WTC11 (cell line): Measurements from ENCODE around the gene HEBP1. TPM values are rescaled to one million over a fixed set of nuclear protein-coding genes. Genes with fewer than 3 reads are reported as not detected.

Experiments used
- ATAC-seq: fragments of 200-7000 bp; cut with Tn5 transposase; 2 replicates; pipeline ENCODE4 v1.10.0; 2021; ENCODE audit warnings: mild to moderate bottlenecking, moderate library complexity
- CTCF ChIA-PET: fragments of 300-600 bp; sonication (Branson Sonifier 250); formaldehyde crosslinking; loops from one replicate; lab custom pipeline; 2021; ENCODE audit warnings: antibody characterized with exemption; lab: Charles Lee
- POLR2A ChIA-PET: fragments of 350-600 bp; sonication (Branson Sonifier 250); formaldehyde crosslinking; loops from one replicate; lab custom pipeline; 2021; ENCODE audit warnings: antibody characterized with exemption; lab: Charles Lee
- DNase-seq: peaks from one replicate; pipeline ENCODE4 v3.0.0; 2021; ENCODE audit warnings: low spot score
- H3K27ac Mint-ChIP-seq: 2 replicates; pipeline ENCODE4 v1.8.0; 2021; ENCODE audit warnings: mixed read lengths
- H3K27me3 Mint-ChIP-seq: 2 replicates; pipeline ENCODE4 v1.8.0; 2021; ENCODE audit warnings: low read depth, mild to moderate bottlenecking, moderate library complexity, mixed read lengths
- H3K36me3 Mint-ChIP-seq: 2 replicates; pipeline ENCODE4 v1.8.0; 2021; ENCODE audit warnings: mixed read lengths
- H3K4me1 Mint-ChIP-seq: 2 replicates; pipeline ENCODE4 v1.8.0; 2022; ENCODE audit warnings: mixed read lengths
- H3K4me3 Mint-ChIP-seq: 2 replicates; pipeline ENCODE4 v1.8.0; 2021; ENCODE audit warnings: mild to moderate bottlenecking, moderate library complexity, mixed read lengths
- H3K9me3 Mint-ChIP-seq: 2 replicates; pipeline ENCODE4 v1.8.0; 2021; ENCODE audit warnings: mixed read lengths
- ATF1 ChIP-seq: sonication (generic); formaldehyde crosslinking; IDR thresholded peaks from 2 replicates; pipeline ENCODE4 v1.8.1; 2023; ENCODE audit warnings: mild to moderate bottlenecking, moderate library complexity, missing genetic modification reagents
- GTF2I ChIP-seq: fragments of 250-450 bp; sonication (Bioruptor Pico); conservative IDR thresholded peaks from 2 replicates; pipeline ENCODE4 v1.4.0; 2021; ENCODE audit warnings: mild to moderate bottlenecking
- MYBL2 ChIP-seq: sonication (generic); formaldehyde crosslinking; IDR thresholded peaks from 2 replicates; pipeline ENCODE4 v1.8.1; 2023; ENCODE audit warnings: mild to moderate bottlenecking, moderate library complexity, missing genetic modification reagents
- NFYB ChIP-seq: sonication (generic); formaldehyde crosslinking; conservative IDR thresholded peaks from 2 replicates; pipeline ENCODE4 v1.8.0; 2022; ENCODE audit warnings: low read depth, missing genetic modification reagents
- NR1H2 ChIP-seq: sonication (generic); formaldehyde crosslinking; IDR thresholded peaks from 2 replicates; pipeline ENCODE4 v1.9.0; 2021; ENCODE audit warnings: mild to moderate bottlenecking, moderate library complexity, missing genetic modification reagents
- NR2C2 ChIP-seq: sonication (generic); formaldehyde crosslinking; IDR thresholded peaks from 2 replicates; pipeline ENCODE4 v1.8.0; 2022; ENCODE audit warnings: mild to moderate bottlenecking, missing genetic modification reagents
- OVOL2 ChIP-seq: fragments of 250-450 bp; sonication (Bioruptor Pico); IDR thresholded peaks from 2 replicates; pipeline ENCODE4 v1.9.0; 2021; ENCODE audit warnings: mild to moderate bottlenecking, borderline replicate concordance
- TCF7 ChIP-seq: sonication (generic); formaldehyde crosslinking; IDR thresholded peaks from 2 replicates; pipeline ENCODE4 v1.8.0; 2022; ENCODE audit warnings: mild to moderate bottlenecking, low read depth, missing genetic modification reagents, moderate library complexity
- ZBTB43 ChIP-seq: sonication (generic); formaldehyde crosslinking; IDR thresholded peaks from 2 replicates; pipeline ENCODE4 v1.8.1; 2023; ENCODE audit warnings: mild to moderate bottlenecking, missing genetic modification reagents
- ZNF219 ChIP-seq: sonication (generic); formaldehyde crosslinking; IDR thresholded peaks from 2 replicates; pipeline ENCODE4 v1.8.0; 2023; ENCODE audit warnings: missing genetic modification reagents, mild to moderate bottlenecking, borderline replicate concordance
- ZNF423 ChIP-seq: fragments of 250-450 bp; sonication (Bioruptor Pico); IDR thresholded peaks from 2 replicates; pipeline ENCODE4 v2.1.2; 2022; ENCODE audit warnings: mild to moderate bottlenecking, moderate library complexity
- total RNA-seq: library from RNA; stranded (reverse); gene quantifications from 3 replicates; pipeline ENCODE4 v1.2.3, GENCODE V29; 2021
- TF ChIP-seq, protein P1 (sequence below): fragments of 250-450 bp; sonication (Bioruptor Pico); IDR thresholded peaks from 2 replicates; pipeline ENCODE4 v1.9.0; 2021; ENCODE audit warnings: mild to moderate bottlenecking, borderline replicate concordance
- TF ChIP-seq, protein P2 (sequence below): sonication (generic); formaldehyde crosslinking; conservative IDR thresholded peaks from 2 replicates; pipeline ENCODE4 v1.8.1; 2023; ENCODE audit warnings: mild to moderate bottlenecking, low read depth, missing genetic modification reagents, moderate library complexity
- TF ChIP-seq, protein P3 (sequence below): sonication (generic); formaldehyde crosslinking; IDR thresholded peaks from 2 replicates; pipeline ENCODE4 v1.8.1; 2022; ENCODE audit warnings: missing genetic modification reagents, borderline replicate concordance
- TF ChIP-seq, protein P4 (sequence below): fragments of 250-450 bp; sonication (Bioruptor Pico); conservative IDR thresholded peaks from 2 replicates; pipeline ENCODE4 v1.9.0; 2021; ENCODE audit warnings: mild to moderate bottlenecking
- TF ChIP-seq, protein P5 (sequence below): sonication (generic); formaldehyde crosslinking; IDR thresholded peaks from 2 replicates; pipeline ENCODE4 v1.8.1; 2023; ENCODE audit warnings: mild to moderate bottlenecking, missing genetic modification reagents, borderline replicate concordance

Gene HEBP1
- total RNA-seq, 1 experiment from 2014 or later: 61.8 TPM

DNA sequence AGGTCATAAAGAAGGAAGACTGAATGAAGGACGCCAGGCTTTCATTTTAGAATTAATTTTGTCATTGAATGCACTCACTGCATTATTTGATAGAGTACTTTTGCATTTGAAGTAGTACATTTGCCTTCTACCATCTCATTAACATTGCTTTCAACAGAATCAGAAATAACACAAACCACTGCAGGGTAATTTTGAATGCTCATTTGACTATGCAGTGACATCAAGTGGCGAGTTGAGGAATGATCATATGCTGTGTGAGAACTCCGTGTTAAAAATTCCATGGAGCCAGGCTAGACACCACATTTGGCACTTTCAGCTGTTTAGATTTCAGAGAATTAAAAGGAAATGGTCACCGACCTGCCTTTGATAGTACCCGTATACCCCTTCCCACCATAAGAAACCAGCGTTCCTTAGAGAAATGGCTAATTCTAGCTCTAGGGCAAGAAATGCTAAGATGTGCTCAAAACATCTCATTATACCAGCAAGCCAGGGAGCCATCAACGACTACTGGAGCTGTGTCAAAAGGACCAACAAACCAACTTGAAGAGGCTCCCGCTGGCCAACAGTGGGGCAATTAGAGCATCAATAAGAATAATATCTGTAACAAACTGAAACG lies 16.5 kb downstream of the HEBP1 start:
- DNase-seq (no peak), ATAC-seq (no peak)
- Mint-ChIP-seq H3K27ac (0 out of 2 replicates have a peak overlapping the region, but pooled peaks have one; percentile 19), H3K36me3 (peaks cover 35% of the 10 kb centered on the region), H3K9me3 (no peaks in the 10 kb centered on the region), H3K27me3 (no peaks in the 10 kb centered on the region), H3K4me1 (peaks cover 18% of the 10 kb centered on the region), H3K4me3 (no peak overlapping the region)
- POLR2A ChIA-PET: no interaction called here
- CTCF ChIA-PET: interaction anchor here (0.6 to 4.2 kb wide), 7 partner anchors 8 to 228 kb away, joined by 3 to 17 read pairs (median 5); no protein-coding TSS in a partner anchor
- TF ChIP-seq, protein P1, sequence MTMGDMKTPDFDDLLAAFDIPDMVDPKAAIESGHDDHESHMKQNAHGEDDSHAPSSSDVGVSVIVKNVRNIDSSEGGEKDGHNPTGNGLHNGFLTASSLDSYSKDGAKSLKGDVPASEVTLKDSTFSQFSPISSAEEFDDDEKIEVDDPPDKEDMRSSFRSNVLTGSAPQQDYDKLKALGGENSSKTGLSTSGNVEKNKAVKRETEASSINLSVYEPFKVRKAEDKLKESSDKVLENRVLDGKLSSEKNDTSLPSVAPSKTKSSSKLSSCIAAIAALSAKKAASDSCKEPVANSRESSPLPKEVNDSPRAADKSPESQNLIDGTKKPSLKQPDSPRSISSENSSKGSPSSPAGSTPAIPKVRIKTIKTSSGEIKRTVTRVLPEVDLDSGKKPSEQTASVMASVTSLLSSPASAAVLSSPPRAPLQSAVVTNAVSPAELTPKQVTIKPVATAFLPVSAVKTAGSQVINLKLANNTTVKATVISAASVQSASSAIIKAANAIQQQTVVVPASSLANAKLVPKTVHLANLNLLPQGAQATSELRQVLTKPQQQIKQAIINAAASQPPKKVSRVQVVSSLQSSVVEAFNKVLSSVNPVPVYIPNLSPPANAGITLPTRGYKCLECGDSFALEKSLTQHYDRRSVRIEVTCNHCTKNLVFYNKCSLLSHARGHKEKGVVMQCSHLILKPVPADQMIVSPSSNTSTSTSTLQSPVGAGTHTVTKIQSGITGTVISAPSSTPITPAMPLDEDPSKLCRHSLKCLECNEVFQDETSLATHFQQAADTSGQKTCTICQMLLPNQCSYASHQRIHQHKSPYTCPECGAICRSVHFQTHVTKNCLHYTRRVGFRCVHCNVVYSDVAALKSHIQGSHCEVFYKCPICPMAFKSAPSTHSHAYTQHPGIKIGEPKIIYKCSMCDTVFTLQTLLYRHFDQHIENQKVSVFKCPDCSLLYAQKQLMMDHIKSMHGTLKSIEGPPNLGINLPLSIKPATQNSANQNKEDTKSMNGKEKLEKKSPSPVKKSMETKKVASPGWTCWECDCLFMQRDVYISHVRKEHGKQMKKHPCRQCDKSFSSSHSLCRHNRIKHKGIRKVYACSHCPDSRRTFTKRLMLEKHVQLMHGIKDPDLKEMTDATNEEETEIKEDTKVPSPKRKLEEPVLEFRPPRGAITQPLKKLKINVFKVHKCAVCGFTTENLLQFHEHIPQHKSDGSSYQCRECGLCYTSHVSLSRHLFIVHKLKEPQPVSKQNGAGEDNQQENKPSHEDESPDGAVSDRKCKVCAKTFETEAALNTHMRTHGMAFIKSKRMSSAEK (CRISPR knock-in tag): no peak
- TF ChIP-seq MYBL2 (CRISPR knock-in tag) (no peak), ATF1 (CRISPR knock-in tag) (no peak), ZBTB43 (CRISPR knock-in tag) (no peak), ZNF423 (CRISPR knock-in tag) (no peak), TCF7 (no peak), OVOL2 (CRISPR knock-in tag) (no peak), NR2C2 (CRISPR knock-in tag) (no peak)
- TF ChIP-seq, protein P2, sequence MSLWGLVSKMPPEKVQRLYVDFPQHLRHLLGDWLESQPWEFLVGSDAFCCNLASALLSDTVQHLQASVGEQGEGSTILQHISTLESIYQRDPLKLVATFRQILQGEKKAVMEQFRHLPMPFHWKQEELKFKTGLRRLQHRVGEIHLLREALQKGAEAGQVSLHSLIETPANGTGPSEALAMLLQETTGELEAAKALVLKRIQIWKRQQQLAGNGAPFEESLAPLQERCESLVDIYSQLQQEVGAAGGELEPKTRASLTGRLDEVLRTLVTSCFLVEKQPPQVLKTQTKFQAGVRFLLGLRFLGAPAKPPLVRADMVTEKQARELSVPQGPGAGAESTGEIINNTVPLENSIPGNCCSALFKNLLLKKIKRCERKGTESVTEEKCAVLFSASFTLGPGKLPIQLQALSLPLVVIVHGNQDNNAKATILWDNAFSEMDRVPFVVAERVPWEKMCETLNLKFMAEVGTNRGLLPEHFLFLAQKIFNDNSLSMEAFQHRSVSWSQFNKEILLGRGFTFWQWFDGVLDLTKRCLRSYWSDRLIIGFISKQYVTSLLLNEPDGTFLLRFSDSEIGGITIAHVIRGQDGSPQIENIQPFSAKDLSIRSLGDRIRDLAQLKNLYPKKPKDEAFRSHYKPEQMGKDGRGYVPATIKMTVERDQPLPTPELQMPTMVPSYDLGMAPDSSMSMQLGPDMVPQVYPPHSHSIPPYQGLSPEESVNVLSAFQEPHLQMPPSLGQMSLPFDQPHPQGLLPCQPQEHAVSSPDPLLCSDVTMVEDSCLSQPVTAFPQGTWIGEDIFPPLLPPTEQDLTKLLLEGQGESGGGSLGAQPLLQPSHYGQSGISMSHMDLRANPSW (CRISPR knock-in tag): no peak
- TF ChIP-seq, protein P3, sequence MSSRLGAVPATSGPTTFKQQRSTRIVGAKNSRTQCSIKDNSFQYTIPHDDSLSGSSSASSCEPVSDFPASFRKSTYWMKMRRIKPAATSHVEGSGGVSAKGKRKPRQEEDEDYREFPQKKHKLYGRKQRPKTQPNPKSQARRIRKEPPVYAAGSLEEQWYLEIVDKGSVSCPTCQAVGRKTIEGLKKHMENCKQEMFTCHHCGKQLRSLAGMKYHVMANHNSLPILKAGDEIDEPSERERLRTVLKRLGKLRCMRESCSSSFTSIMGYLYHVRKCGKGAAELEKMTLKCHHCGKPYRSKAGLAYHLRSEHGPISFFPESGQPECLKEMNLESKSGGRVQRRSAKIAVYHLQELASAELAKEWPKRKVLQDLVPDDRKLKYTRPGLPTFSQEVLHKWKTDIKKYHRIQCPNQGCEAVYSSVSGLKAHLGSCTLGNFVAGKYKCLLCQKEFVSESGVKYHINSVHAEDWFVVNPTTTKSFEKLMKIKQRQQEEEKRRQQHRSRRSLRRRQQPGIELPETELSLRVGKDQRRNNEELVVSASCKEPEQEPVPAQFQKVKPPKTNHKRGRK (CRISPR knock-in tag): no peak
- TF ChIP-seq, all 79 proteins: peak for 0

DNA sequence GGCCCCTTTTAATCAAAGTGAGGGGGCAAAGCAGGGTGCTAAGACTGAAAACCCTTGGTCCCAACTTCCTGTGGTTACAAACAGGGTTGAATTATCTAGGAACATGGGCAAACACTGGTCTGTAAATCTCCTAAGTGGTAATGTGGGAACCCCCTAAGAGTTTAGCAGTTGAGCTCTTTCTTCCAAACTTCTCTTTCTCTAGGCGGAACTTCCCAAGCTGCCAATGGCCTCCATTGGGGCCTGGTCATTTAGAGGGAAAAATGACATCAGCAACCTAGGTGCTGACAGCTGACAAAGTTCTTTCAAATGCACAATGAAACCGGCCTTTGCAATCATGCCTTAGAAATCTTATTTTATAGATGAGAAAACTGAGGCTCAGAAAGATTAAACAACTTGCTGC lies 17.7 kb downstream of the HEBP1 start:
- Mint-ChIP-seq H3K4me3 (no peak overlapping the region), H3K27ac (no peak overlapping the region), H3K36me3 (peaks cover 30% of the 10 kb centered on the region), H3K27me3 (no peaks in the 10 kb centered on the region), H3K9me3 (no peaks in the 10 kb centered on the region), H3K4me1 (peaks cover 18% of the 10 kb centered on the region)
- ChIA-PET POLR2A (interaction anchor here (0.6 kb wide), 1 partner anchor 120 kb away, joined by 3 read pairs; no protein-coding TSS in a partner anchor), CTCF (interaction anchor here (0.6 to 4.2 kb wide), 6 partner anchors 12 to 230 kb away, joined by 3 to 17 read pairs (median 4); no protein-coding TSS in a partner anchor)
- ATAC-seq (no peak), DNase-seq (no peak)
- no peak for TF ChIP-seq MYBL2 (CRISPR knock-in tag)
- TF ChIP-seq, protein P4, sequence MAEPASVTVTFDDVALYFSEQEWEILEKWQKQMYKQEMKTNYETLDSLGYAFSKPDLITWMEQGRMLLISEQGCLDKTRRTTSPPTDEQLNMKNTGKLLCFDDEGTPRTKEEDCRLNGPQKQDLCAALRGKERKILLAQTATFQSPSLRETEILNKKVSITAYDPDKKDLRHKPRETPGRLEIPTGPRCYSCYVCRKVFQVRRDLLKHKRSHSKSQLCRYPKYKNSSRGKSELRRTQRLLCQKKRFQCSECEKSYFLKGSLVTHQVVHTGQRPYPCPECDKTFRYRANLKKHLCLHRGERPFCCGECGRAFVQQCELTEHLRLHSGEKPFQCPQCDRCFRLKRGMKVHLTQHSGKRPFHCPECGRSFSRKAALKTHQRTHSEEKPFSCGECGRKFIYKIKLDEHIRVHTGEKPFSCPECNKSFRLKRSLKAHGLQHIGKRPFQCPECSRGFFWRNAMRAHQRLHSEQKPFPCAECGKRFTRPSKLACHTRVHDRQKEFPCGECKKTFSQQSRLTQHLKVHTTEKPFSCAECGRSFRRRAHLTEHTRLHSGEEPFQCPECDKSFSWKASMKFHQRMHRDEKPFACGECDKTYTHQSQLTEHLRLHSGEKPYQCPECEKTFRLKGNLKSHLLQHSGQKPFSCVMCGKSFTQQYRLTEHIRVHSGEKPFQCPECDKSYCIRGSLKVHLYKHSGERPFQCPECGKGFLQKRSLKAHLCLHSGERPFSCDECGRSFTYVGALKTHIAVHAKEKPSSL: no peak
- no peak for TF ChIP-seq NFYB (CRISPR knock-in tag)
- TF ChIP-seq, protein P5, sequence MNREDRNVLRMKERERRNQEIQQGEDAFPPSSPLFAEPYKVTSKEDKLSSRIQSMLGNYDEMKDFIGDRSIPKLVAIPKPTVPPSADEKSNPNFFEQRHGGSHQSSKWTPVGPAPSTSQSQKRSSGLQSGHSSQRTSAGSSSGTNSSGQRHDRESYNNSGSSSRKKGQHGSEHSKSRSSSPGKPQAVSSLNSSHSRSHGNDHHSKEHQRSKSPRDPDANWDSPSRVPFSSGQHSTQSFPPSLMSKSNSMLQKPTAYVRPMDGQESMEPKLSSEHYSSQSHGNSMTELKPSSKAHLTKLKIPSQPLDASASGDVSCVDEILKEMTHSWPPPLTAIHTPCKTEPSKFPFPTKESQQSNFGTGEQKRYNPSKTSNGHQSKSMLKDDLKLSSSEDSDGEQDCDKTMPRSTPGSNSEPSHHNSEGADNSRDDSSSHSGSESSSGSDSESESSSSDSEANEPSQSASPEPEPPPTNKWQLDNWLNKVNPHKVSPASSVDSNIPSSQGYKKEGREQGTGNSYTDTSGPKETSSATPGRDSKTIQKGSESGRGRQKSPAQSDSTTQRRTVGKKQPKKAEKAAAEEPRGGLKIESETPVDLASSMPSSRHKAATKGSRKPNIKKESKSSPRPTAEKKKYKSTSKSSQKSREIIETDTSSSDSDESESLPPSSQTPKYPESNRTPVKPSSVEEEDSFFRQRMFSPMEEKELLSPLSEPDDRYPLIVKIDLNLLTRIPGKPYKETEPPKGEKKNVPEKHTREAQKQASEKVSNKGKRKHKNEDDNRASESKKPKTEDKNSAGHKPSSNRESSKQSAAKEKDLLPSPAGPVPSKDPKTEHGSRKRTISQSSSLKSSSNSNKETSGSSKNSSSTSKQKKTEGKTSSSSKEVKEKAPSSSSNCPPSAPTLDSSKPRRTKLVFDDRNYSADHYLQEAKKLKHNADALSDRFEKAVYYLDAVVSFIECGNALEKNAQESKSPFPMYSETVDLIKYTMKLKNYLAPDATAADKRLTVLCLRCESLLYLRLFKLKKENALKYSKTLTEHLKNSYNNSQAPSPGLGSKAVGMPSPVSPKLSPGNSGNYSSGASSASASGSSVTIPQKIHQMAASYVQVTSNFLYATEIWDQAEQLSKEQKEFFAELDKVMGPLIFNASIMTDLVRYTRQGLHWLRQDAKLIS (CRISPR knock-in tag): no peak
- no peak for TF ChIP-seq NR2C2 (CRISPR knock-in tag)
- no peak for TF ChIP-seq ZNF219
- TF ChIP-seq GTF2I: no peak
- TF ChIP-seq NR1H2 (CRISPR knock-in tag): no peak
